GM19468 (cell line): ENCODE results near the gene FOXL3.
"Not testable (repeated sequence)": the region's sequence is repeated elsewhere in the genome, so short reads cannot be mapped to it uniquely, and the experiment has no call there.

Experiments used
- ATAC-seq: cut with Tn5 transposase; IDR thresholded peaks from one replicate; pipeline ENCODE4 v1.9.1; 2021; ENCODE audit warnings: mild to moderate bottlenecking, moderate library complexity, moderate number of reproducible peaks; ENCODE audit not compliant: unreplicated experiment; ENCODE audit errors: extremely low read depth

FOXL3 gene

DNA sequence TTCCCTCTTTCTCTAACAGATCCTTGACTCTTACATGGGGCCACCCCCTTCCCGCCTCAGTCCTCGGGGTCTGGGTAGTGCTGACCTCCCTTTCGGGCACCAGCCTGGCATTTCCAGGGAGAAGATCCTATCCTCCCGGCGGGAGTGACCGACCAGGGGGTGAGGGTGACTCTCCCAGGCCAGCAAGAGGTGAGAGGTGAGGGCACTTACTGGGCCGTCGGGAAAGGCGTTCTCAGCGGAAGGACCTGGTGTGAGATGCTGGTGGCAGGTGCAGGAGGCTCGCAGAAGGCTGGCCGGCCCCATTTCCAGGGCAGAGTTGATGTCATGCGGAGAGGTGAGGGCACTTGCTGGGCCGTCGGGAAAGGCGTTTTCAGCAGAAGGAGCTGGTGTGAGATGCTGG is 4.2 kb upstream of the FOXL3 start:
- ATAC-seq: no peak

DNA sequence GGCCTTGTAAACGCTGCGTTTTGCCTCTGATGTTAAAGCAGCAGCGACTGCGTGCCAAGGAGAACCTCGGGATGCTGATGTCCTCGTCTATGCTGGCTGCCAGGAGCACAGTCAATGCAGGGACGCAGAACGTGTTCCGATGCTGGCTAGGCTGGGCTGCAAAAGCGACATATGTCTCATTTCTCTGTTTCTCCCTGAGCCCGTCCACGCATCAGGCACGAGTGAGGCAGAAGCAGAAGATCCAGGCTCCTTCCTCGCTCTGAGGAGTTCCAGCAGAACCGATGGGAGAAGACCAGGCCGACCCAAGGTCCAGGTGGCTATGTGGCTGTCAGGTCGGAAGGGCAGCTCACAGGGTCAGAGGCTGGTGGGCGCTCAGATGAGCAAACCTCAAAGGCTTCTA is 3.7 kb upstream of the FOXL3 start:
- ATAC-seq: no peak

DNA sequence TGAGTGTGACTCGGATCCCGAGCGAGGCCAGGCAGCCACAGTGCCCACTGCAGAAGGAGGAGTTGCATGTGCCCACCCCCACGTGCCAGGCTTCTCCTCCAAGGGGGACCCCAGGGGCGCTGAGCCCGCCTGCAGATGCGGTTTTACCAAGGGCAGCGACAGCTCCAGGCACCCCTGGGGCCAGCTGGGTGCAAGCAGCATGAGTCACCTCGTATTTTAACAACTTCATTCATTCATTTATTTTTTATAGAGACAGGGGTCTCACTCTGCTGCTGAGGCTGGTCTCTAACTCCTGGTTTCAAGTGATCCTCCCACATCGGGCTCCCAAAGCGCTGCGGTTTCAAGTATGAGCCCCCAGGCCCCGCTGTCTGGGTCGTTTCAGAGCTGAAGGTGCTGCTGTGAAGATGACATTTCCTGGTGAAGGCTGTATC is 1.3 kb upstream of the FOXL3 start:
- no peak for ATAC-seq

DNA sequence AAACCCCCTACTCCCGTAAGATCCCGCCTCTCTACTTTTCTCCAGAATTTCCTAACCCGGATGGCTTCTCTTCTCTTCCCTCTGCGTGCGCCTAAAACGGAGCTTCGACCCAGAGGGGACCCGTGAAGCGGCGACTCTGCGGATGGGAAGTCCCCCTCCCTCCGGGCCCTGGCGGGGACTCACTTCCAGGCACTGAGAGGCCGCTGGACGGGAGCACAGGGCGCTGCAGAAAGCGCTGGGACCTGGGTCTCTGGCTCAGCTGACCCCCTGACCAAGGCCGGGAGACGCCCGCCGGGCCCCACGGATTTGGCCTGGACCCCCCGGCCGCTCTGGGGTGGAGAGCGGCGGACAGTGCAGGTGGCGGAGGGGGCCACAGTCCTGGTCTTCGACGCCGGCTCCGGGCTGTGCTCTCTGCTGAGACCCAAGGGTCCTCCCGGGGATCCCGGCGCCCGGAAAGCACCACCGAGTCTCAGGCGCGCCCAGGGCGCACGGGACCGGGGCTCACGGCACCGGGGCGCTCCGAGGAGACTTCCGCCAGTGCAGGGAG is 688 bp upstream of the FOXL3 start:
- ATAC-seq: no peak

DNA sequence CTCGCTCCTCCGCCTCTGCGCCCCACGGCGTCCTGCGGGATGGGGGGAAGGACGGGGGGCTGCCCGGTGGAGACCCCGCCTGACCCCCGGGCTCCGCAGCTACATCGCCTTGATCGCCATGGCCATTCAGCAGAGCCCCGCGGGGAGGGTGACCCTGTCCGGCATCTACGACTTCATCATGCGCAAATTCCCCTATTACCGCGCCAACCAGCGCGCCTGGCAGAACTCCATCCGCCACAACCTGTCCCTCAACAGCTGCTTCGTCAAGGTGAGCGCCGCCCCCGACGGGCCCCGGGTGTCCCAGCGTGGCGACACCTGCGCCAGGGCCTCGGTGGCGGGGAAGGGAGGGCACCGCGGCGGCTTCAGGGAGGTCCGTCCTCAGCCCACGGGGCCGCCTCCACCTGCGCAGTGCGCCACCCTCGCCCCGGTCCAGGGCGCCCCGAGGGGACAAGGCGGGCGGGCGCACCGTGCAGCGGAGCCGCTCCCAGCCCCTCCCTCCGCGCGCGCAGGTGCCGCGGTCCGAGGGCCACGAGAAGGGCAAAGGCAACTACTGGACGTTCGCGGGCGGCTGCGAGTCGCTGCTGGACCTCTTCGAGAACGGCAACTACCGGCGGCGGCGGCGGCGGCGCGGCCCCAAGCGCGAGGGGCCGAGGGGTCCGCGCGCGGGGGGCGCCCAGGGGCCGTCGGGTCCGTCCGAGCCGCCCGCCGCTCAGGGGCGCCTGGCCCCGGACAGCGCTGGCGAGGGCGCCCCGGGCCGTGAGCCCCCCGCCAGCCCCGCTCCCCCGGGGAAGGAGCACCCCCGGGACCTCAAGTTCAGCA is 793 bp downstream of the FOXL3 start:
- no peak for ATAC-seq

DNA sequence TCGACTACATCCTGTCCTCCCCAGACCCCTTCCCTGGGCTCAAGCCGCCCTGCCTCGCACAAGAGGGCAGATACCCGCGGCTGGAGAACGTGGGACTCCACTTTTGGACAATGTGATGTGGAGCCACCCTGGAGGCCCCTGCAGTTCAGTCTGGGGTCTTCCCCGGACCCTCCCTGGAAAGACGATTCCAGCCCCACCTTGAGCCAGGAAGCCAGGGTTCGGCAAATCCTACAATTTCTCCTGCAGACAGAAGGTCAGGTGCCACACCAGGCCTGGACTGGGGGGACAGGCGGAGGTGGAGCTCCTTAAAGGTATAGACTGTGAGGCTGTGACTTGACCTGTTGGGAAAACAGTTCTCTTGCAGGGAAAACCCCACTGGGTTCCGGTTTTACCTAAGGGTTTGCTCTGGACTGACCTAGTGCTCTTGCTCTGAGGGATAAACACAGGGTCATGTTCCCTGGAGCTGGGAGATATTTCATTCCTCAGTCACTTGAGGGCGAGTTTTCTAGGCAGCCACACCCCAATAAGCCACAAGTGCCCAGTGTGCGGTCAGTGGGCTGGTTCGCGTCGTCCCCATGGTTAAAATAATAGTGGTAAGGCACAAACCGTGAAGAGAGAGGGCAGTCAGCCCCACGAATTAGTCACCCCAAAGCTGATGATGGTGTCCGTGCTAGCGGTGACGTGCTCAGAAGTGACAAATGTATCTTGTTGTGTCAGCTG is 1.6 kb downstream of the FOXL3 start:
- no peak for ATAC-seq

DNA sequence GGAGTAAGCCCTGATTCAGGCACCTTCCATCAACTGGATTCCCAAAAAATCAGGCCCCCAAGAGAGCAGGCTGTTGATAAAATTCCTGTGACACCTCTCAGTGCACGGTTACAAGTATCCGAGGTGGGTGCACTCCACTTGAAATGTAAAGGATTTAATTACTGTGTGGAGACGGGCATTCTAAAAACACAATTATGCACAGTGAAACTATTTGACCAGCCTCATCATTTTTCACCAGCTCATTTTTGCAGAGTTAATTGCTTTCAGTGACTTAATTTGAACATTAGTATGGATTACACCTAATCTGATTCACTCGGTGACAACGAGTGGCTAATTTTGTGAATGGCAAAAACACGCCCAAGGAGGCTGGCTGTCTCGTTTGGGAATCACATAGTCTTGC is 2.3 kb downstream of the FOXL3 start:
- no peak for ATAC-seq

DNA sequence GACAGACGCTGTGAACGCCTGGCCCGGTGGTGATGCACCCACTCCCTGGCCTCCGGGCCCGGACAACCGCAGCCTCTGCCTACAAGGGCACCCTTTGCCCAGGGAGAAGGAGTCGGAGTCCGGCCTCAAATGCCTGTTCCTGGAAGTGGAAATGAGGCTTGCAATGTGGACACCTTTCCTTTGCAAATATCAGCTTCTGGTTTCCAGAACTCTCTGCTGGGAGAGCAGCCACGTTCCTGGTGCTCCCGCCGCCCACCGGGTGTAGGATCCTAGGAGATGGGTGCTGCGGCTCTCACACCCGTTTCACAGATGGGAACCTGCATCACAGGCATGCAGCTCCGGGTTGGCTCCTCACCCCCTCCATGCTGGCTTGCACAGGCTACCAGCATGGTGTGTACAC is 2.9 kb downstream of the FOXL3 start:
- ATAC-seq: no peak

DNA sequence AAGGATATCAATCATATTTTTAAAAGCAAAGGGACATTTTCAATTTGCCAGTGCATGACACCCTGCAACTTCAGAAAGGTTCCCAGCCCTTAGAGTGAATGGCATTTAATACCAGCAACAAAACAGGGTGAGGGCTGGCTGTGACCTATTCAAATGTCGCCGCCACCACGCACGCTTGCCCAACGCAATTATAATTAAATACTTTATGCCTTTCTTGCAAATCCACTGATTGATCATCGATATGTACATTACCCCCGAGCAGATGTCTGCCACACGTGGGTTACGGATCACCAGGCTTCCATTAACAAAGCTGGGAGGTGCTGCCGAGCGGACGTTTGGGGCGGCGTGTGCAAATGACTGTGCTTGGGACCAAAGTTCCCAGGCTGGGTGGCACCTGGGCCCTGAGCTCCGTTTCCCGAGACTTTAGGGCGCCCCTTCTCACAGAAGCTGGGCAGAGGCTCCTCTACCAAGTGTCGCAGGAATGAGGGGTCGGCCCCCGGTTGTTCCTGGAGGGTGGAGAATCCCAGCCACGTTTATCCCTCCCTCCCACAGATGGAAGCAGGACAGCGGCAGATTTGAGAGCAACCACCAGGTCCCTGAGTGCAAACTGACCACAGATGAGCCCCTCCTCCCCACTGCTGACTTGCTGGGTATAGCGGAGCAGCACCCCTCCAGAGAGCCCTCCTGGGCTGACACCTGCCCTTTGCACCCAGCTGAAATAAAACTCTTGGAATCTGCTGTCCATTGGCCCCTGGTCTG is 3.9 kb downstream of the FOXL3 start:
- ATAC-seq: no peak

DNA sequence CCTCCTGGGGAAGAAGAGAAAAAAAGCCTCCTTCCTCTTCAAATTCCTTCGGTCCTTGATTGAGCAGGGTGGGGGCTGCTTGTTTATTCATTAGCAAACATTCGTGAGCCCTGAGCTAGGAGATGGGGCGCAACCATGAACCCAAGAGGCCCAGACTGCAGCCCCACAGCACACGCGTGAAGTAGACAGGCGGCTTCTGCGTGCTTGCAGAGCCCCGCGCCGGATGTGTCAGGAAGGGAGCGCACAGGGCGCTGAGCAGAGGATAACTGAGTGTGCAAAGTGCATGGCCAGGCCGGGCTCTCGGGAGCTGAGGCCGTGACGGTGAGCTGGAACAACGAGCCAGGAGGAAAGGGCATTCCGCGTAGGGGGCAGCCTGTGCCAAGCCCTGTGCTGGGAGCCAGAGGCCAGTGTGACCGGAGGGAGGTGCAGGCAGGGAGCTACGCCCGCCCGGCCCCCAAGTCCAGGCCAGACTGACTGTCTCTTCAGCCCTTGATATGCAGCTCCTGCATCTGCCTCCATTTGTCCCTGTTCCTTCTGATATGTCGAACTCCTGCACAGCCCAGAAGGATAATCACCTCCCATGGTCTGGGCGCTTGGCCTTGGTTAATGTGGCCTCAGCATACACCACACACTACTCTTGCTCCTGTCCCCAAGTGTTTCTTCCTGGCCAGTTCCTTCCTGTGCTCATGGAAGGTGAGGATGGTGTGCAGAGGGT is 4.6 kb downstream of the FOXL3 start:
- no peak for ATAC-seq

DNA sequence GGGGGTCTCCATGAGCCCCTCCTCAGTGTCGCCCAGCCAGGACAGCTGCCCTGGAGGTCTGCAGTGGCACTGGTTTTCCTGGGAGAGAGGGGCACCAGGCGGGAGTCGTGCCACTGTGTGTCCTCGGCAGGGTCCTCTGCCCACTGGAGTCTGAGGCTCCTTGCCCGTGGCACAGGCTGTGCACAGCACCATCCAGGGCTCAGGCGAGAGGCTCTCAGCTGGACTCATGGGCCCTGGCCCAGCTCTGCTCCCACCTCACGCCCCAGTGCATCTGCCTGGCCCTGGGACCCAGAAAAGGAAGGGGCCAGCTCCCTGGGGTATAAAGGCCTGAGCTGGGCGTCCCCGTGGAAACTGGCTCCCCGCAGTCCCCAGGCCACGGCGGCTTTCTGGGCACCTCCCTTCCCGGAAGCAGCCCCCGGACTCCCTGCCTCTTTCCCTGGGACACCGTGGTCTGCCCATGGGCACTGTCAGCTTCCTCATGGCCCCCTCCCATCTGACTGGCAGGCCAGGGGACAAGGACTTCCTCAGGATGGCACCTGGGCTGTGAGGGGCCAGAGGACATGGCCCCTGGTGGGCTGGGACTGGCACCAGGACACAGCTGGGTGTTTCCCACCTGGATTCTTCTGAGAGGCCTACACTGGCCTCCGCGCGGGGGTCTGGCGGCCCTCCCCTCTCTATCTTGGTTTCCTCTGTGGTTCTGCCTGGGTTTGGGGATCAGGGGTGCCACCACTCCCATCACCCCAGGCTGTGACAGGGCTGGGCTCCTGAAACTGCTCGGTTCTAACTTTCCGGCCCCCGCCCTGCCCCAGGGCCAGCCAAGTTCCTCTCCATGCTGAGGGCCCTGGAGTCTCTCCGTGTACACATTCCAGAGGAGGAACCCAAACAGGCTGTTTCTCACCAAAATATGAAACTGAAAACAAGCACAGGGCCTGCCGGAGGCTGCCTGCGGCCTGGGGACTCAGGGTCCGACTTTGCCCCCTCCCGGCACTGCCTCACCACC is 5.5 kb downstream of the FOXL3 start:
- no peak for ATAC-seq

DNA sequence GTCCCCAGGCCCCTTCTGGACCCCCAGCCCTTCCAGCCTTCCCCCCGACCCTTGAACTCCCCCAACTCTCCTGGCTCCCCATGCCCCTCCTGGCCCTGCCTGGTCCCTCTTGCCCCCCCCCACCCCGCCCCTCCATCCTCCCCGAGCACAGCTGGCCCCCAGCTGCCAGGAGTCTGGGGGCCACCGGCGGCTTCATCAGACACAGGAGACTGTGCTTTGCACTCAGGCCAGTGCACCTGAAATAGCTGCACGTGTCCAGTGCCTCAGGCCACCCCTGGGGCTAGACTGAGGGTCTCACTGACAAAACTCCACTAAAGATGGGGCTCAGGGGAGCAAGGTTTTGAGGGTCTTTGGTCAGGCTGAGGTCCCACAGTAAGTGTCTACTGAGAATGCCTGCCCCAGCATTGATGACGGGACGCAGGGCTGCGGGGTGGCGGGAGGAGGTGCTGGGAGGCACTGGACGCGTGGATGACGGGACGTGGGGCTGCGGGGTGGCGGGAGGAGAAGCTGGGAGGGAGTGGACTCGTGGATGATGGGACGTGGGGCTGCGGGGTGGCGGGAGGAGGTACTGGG is 6.5 kb downstream of the FOXL3 start:
- no peak for ATAC-seq

DNA sequence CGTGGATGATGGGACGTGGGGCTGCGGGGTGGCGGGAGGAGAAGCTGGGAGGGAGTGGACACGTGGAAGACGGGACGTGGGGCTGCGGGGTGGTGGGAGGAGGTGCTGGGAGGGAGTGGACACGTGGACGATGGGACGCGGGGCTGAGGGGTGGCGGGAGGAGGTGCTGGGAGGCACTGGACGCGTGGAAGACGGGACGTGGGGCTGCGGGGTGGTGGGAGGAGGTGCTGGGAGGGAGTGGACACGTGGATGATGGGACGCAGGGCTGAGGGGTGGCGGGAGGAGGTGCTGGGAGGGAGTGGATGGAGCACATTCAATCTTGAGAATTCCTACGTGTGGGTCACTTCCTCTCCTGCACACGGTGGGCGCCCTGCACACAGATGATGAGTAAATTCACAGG is 7.2 kb downstream of the FOXL3 start:
- ATAC-seq: not testable (repeated sequence)

DNA sequence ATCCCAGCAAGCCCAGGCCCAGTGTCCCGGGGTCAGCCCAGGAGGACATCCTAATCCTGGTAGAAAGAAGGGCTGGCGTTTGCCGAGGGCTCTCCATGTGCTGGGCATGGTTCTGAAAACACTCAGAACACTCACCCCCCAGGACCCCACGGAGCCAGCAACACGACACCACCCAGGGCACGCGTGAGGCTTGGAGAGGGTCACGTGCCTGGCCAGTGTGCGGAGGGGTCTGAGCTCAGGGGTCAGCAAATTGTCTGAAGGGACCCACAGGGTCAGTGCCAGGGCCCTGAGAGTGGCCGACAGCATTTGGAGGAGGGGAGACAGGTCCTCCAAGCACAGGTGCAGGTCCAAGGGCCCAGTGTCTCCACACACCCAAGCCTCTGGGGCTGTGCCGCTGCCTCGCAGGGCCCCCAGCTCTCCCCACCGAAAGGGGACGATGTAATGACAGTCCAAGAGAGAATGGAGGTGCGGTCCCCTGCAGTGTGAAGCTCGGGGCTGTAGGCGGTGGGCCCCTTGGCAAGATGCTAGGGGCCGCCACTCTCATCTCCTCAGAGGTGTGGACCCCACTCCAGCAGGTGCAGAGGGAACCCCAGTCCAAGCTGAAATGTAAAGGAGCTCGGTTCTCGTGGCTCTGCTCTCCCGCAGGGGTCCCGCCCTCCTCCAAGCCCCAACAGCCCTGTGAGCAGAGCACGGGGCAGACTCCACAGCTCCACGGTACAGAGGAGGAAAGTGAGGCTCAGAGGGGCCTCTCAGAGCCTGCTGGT is 7.8 kb downstream of the FOXL3 start:
- ATAC-seq: no peak

DNA sequence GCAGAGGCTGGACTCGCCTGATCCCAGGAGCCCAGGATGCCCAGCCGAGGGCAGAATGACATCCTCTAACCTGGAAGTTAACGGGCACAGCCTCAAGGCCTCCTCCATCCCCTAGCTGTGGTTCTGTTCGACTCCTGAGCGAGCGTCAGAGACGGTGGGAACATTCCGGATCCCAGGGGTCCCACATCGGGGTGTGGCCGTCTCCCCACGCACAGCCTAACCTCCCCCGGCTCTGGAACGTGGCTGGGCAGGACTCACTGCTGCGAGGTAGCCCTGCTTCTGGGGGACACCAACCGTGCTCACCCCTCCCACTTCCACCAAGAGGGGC is 8.4 kb downstream of the FOXL3 start:
- no peak for ATAC-seq

DNA sequence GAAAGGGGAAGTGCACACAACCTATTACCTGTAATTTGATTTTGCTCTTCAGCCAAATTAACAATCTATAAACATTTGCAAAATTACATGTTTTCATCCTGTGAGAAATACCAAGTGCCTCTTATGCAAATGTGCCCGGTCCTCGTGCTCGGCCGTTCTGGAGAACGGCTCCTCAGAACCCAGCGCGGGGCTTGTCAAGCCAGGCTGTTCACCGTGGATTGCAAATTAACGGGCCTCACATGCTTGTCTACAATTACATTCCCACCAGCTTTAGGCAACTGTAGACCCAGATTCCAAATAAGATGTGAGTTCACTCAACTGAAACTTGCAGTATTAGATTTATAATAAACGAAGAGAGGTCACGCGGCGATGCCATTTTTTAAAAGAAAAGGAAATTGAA is 8.8 kb downstream of the FOXL3 start:
- ATAC-seq: no peak

DNA sequence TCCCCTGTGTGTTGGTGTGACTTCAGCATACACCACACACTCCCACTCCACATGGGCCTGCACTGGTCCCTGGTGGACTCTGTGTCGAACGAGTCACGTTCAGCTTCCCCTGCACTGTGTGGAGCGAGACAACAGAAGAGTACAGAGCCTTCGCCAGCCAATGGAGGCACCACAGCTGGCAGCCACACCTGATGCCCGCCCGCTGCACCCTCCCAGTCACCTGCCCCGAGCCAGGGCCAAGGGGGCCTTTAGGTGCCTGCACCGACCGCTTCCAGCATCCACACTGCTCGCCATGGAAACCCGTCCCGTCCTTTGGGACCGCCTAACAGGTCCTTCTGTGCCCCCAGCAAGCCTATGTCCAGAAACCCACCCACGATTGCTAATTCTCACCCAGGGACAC is 9.2 kb downstream of the FOXL3 start:
- no peak for ATAC-seq

DNA sequence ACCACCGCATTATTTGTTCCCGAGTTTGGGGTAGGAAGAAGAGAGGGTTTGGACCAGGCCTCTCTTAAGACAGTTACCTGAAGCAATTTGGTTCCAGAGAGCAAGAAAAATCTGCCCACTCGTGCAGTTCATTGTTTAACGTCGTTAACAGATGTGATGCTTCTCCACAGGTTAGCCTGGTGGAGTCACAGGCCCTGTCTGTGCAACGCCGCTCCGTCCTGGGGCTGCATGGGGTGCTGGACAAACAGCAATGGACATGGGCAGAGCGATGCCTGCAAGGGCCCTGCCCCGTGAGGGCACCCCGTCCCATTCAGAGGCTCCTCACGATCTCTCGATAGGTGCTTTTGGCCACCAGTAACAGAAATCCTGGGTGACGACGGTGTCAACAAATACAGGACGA is 9.7 kb downstream of the FOXL3 start:
- no peak for ATAC-seq
